ENCODE data around the gene PLA2G6.
A peak's percentile ranks its signal among the peaks of the same experiment; 100 is the strongest.
"Not testable (repeated sequence)": the region's sequence is repeated elsewhere in the genome, so short reads cannot be mapped to it uniquely, and the experiment has no call there.

Gene PLA2G6

GRCh38 chr22:38118182-38118581 is 63.4 kb downstream of the PLA2G6 start:
- TF ChIP-seq CTCF (conservative IDR thresholded peaks at IDR 0.05; ENCODE audit: low read depth, low read length), result no peak
- no peak overlapping the region for H3K9ac ChIP-seq
- no peaks in the 10 kb centered on the region for H3K79me2 ChIP-seq (ENCODE audit: insufficient read depth, low read depth)
- no peak overlapping the region for H3K4me2 ChIP-seq
- H3K4me3 ChIP-seq (IDR thresholded peaks at IDR 0.05; ENCODE audit: insufficient read depth, low read depth, low read length), result no peak overlapping the region
- H2AFZ ChIP-seq (ENCODE audit: low read depth), result no peak overlapping the region
- H3K36me3 ChIP-seq (ENCODE audit: insufficient read depth), result no peaks in the 10 kb centered on the region
- H3K27me3 ChIP-seq (ENCODE audit: insufficient read depth, low read depth), result no peaks in the 10 kb centered on the region
- no peak overlapping the region for H3K27ac ChIP-seq
- no peaks in the 10 kb centered on the region for H4K20me1 ChIP-seq (ENCODE audit: insufficient read depth)
- H3K4me1 ChIP-seq (ENCODE audit: low read depth, poor library complexity, severe bottlenecking), result peaks cover 17% of the 10 kb centered on the region

- H3K79me2 ChIP-seq (ENCODE audit: insufficient read depth, low read depth); H3K4me2 ChIP-seq; H3K27me3 ChIP-seq (ENCODE audit: insufficient read depth, low read depth); H2AFZ ChIP-seq (ENCODE audit: low read depth); H4K20me1 ChIP-seq (ENCODE audit: insufficient read depth); H3K9ac ChIP-seq; H3K4me3 ChIP-seq (IDR thresholded peaks at IDR 0.05; ENCODE audit: insufficient read depth, low read depth, low read length); H3K27ac ChIP-seq; H3K36me3 ChIP-seq (ENCODE audit: insufficient read depth): not testable (repeated sequence)
- H3K4me1 ChIP-seq (ENCODE audit: low read depth, poor library complexity, severe bottlenecking), result peaks cover 11% of the 10 kb centered on the region
Measured at GRCh38 chr22:38117556-38117955, 64.1 kb downstream of the PLA2G6 start.

GRCh38 chr22:38115423-38116205 is 66.0 kb downstream of the PLA2G6 start:
- H3K4me2 ChIP-seq, result no peak overlapping the region
- H3K79me2 ChIP-seq (ENCODE audit: insufficient read depth, low read depth), result no peaks in the 10 kb centered on the region
- no peak overlapping the region for H3K9ac ChIP-seq
- H3K27ac ChIP-seq, result no peak overlapping the region
- H3K4me1 ChIP-seq (ENCODE audit: low read depth, poor library complexity, severe bottlenecking), result peaks cover 9% of the 10 kb centered on the region
- H3K4me3 ChIP-seq (IDR thresholded peaks at IDR 0.05; ENCODE audit: insufficient read depth, low read depth, low read length), result no peak overlapping the region
- TF ChIP-seq CTCF (conservative IDR thresholded peaks at IDR 0.05; ENCODE audit: low read depth, low read length), result no peak
- H4K20me1 ChIP-seq (ENCODE audit: insufficient read depth), result no peaks in the 10 kb centered on the region
- H3K27me3 ChIP-seq (ENCODE audit: insufficient read depth, low read depth), result no peaks in the 10 kb centered on the region
- H3K36me3 ChIP-seq (ENCODE audit: insufficient read depth), result no peaks in the 10 kb centered on the region
- no peak overlapping the region for H2AFZ ChIP-seq (ENCODE audit: low read depth)

- H3K9ac ChIP-seq, result no peak overlapping the region
- H3K36me3 ChIP-seq (ENCODE audit: insufficient read depth), result no peaks in the 10 kb centered on the region
- no peaks in the 10 kb centered on the region for H3K79me2 ChIP-seq (ENCODE audit: insufficient read depth, low read depth)
- no peak overlapping the region for H3K27ac ChIP-seq
- peak; percentile 86 for TF ChIP-seq CTCF (conservative IDR thresholded peaks at IDR 0.05; ENCODE audit: low read depth, low read length)
- no peaks in the 10 kb centered on the region for H3K27me3 ChIP-seq (ENCODE audit: insufficient read depth, low read depth)
- peaks cover 9% of the 10 kb centered on the region for H3K4me1 ChIP-seq (ENCODE audit: low read depth, poor library complexity, severe bottlenecking)
- no peaks in the 10 kb centered on the region for H4K20me1 ChIP-seq (ENCODE audit: insufficient read depth)
- no peak overlapping the region for H2AFZ ChIP-seq (ENCODE audit: low read depth)
- no peak overlapping the region for H3K4me3 ChIP-seq (IDR thresholded peaks at IDR 0.05; ENCODE audit: insufficient read depth, low read depth, low read length)
- peak overlapping the region; percentile 29; the same call in 1 of the 2 replicates for H3K4me2 ChIP-seq
Measured at GRCh38 chr22:38114484-38115398, 66.9 kb downstream of the PLA2G6 start.
